Measurements from ENCODE around the gene CHST5. TPM values are rescaled to one million over a fixed set of nuclear protein-coding genes. Genes with fewer than 3 reads are reported as not detected.
A peak's percentile ranks its signal among the peaks of the same experiment; 100 is the strongest.
"Not testable (repeated sequence)": the region's sequence is repeated elsewhere in the genome, so short reads cannot be mapped to it uniquely, and the experiment has no call there.

CHST5 gene
- total RNA-seq, 4 donors from 2014 or later: 0.19 TPM; not detected in 3

DNA sequence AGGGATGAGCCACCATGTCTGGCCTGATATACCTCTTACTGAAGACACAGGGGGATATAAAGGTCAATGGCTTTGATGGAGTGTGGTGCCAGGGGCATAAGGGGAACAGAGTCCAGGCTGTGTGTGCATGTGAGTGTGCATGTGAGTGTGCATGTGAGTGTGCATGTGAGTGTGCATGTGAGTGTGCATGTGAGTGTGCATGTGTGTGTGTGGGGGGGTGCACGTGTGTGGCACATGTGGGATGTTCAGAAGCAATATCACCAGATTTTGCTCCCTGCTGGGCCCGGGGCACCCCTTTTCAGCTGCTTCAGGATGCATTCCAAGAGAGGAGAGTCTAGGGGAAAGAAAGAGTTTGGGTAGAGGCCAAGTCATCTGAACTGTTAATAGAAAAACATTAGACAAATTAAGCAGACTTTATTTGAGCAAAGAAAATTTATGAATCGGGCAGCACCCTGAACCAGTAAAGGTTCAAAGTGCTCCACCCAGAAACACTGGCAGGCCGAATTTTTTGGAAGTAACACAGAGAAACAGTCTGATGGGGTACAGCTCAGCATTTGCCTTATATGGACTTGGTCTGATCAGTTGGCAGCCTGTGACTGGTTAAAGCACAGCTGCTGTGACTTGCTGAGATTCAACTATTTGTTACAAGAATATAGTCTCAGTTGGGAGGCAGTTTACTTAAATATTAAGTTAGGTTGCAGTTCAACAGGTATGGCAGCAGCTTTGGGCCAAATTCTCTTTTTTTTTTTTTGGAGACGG, 9.7 kb downstream of the CHST5 start:
- WGBS, 2 donors: 82 to 84% methylated on average over 5 of the region's 5 CpGs
- no peak overlapping the region for H3K4me3 ChIP-seq
- no peaks in the 10 kb centered on the region for H3K9me3 ChIP-seq
- no peaks in the 10 kb centered on the region for H3K36me3 ChIP-seq
- intact Hi-C loops (cut with DNase I): no loop called here
- H3K4me1 ChIP-seq: no peaks in the 10 kb centered on the region
- no peaks in the 10 kb centered on the region for H3K27me3 ChIP-seq
- TF ChIP-seq, protein P1, sequence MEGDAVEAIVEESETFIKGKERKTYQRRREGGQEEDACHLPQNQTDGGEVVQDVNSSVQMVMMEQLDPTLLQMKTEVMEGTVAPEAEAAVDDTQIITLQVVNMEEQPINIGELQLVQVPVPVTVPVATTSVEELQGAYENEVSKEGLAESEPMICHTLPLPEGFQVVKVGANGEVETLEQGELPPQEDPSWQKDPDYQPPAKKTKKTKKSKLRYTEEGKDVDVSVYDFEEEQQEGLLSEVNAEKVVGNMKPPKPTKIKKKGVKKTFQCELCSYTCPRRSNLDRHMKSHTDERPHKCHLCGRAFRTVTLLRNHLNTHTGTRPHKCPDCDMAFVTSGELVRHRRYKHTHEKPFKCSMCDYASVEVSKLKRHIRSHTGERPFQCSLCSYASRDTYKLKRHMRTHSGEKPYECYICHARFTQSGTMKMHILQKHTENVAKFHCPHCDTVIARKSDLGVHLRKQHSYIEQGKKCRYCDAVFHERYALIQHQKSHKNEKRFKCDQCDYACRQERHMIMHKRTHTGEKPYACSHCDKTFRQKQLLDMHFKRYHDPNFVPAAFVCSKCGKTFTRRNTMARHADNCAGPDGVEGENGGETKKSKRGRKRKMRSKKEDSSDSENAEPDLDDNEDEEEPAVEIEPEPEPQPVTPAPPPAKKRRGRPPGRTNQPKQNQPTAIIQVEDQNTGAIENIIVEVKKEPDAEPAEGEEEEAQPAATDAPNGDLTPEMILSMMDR (IDR thresholded peaks at IDR 0.05): no peak
- TF ChIP-seq POLR2A (IDR thresholded peaks at IDR 0.05): no peak
- no peak overlapping the region for H3K27ac ChIP-seq
- no peak for DNase-seq

DNA sequence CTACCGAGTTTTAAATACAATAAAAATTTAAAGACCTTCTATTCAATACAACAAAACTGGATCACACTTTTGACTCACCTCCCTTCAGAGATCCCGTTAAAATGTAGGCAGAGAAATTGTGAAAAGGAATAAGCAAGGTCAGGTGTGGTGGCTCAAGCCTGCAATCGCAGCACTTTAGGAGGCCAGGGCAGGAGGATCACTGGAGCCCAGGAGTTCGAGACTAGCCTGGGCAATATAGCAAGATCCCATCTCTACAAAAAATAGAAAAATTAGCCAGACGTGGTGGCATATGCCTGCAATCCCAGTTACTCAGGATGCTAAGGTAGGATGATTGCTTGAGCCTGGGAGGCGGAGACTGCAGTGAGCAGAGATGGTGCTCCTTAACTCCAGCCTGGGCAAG, 16.7 kb downstream of the CHST5 start:
- Histone ChIP-seq H3K4me1 (peaks cover 0 to 16% (median 7%) of the 10 kb centered on the region in 3 donors), H3K9me3 (no peaks in the 10 kb centered on the region), H3K4me3 (no peak overlapping the region), H3K27ac (no peak overlapping the region), H3K36me3 (no peaks in the 10 kb centered on the region), H3K27me3 (no peaks in the 10 kb centered on the region)
- intact Hi-C loops (cut with DNase I): no loop called here
- no peak for DNase-seq
- TF ChIP-seq, protein P1 (IDR thresholded peaks at IDR 0.05): no peak
- no peak for TF ChIP-seq POLR2A (IDR thresholded peaks at IDR 0.05)
- 91 to 92% methylated on average over 6 of the region's 6 CpGs for WGBS, 2 donors

DNA sequence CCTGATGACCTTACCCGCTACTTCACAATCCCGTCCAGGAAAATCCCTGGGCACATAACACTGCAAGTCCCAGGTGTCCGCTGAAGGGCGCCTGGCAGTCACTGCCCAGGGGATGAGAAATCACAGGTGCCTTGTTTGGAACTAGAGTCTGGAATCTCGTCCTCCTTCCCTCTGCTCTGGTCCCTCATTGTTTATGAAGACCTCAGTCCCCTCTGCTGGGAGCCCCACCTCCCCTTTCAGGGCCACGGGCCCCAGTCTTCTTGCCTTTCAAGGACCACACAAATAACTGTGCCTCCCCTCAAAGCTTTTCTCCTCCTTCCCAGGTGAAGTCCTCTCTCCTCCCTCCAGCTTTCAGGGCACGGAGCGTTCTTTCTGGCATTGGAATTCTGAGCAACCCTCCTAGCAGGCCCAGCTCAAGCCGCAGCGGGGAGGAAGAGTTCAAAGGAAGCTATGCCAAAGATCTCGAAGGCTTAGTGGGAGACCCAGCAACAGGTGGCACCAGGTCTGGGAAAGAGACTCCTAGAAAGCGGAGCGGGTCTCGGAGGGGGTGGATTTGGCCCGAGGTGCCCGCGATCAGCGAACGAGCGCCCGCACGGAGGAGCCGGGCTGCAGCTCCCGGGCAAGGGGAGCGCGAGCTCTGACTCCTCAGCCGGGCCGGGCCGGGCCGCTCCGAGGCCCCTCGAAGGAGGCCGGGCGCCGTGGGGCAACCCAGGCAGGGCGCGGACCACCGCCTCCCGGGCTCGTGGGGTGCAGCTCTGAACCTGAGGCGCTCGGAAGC, 19.5 kb downstream of the CHST5 start:
- peak overlapping the region; percentile 61 to 96 (median 84) for H3K4me3 ChIP-seq
- H3K36me3 ChIP-seq; intact Hi-C loops (cut with DNase I); H3K27me3 ChIP-seq; DNase-seq; H3K9me3 ChIP-seq: not testable (repeated sequence)
- H3K4me1 ChIP-seq: peaks cover 0 to 16% (median 7%) of the 10 kb centered on the region in 3 donors
- peak overlapping the region; percentile 88 to 98 (median 96) for H3K27ac ChIP-seq
- WGBS, 2 donors: 42 to 60% methylated on average over 6 to 8 of the region's 42 CpGs

DNA sequence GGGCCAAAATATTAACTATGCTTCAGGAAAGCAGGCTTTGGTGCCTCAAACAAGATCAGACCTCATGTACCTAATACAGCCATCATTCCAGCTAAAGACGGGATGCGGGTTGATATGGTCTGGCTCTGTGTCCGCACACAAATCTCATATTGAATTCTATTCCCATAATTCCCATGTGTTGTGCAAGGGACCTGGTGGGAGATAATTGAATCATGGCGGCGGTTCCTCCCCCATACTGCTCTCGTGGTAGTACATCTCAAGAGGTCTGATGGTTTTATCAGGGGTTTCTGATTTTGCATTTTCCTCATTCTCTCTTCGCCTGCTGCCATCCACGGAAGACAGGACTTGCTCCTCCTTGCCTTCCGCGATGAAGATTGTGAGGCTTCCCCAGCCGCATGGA, 21.6 kb downstream of the CHST5 start:
- no peak for TF ChIP-seq POLR2A (IDR thresholded peaks at IDR 0.05)
- no peaks in the 10 kb centered on the region for H3K9me3 ChIP-seq
- no peaks in the 10 kb centered on the region for H3K36me3 ChIP-seq
- peaks cover 0 to 16% (median 7%) of the 10 kb centered on the region in 3 donors for H3K4me1 ChIP-seq
- 99% methylated on average over 11 of the region's 11 CpGs for WGBS, 2 donors
- DNase-seq: no peak
- intact Hi-C loops (cut with DNase I): no loop called here
- no peaks in the 10 kb centered on the region for H3K27me3 ChIP-seq
- no peak overlapping the region for H3K4me3 ChIP-seq
- no peak overlapping the region for H3K27ac ChIP-seq

DNA sequence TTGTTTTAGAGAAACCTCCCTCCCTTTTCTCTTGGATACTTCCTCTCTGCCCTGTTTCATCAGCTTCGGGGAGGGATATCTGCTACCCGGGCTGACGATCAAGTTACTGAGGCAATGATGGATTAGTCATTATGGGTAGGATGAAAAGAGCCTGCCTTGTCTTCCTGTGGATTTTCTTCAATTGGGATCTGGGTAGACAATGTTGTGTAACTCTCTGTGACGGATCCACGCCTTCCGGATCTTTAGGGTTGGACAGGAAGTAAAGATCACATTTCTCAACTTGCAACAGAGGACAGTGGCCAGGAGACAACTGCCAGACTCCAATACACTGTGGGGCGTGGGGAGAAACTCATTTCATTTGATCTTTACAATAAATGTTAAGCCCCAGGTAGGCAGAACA, 29.3 kb downstream of the CHST5 start:
- Histone ChIP-seq H3K27ac (peak overlapping the region; percentile 4 to 65 (median 18)), H3K4me3 (no peak overlapping the region), H3K9me3 (no peaks in the 10 kb centered on the region), H3K27me3 (no peaks in the 10 kb centered on the region), H3K36me3 (no peaks in the 10 kb centered on the region), H3K4me1 (peaks cover 0 to 14% (median 0%) of the 10 kb centered on the region in 3 donors)
- TF ChIP-seq, protein P1 (IDR thresholded peaks at IDR 0.05): no peak
- no peak for TF ChIP-seq POLR2A (IDR thresholded peaks at IDR 0.05)
- no peak for DNase-seq
- 16% methylated on average over 7 of the region's 7 CpGs for WGBS, 2 donors
- intact Hi-C loops (cut with DNase I): no loop called here

DNA sequence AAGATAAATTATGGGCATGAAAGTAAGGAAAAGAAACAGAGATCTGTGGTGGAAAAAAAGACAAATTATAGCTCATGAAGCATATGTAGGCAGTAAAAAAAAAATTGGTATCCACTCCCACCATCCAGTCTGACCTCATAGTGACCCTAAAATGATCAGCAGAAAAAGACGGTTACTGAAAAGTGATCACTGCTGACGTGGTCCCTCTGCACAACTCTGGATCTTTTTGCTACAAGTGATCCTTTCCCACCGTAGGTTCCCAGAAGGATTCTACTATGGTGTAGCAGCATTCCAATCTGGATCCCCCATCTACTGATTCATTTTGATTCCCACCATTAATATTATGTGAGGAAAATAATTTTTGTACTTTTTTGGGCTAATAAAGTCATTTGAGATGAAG, 29.8 kb downstream of the CHST5 start:
- no peak for DNase-seq
- intact Hi-C loops (cut with DNase I): no loop called here
- Histone ChIP-seq H3K27me3 (no peaks in the 10 kb centered on the region), H3K9me3 (no peaks in the 10 kb centered on the region), H3K4me3 (no peak overlapping the region), H3K27ac (peak overlapping the region in 2 of 4 donors; percentile 6 to 60), H3K36me3 (no peaks in the 10 kb centered on the region), H3K4me1 (peaks cover 0 to 14% (median 0%) of the 10 kb centered on the region in 3 donors)
- WGBS, 2 donors: 70 to 78% methylated on average over 3 of the region's 3 CpGs
- TF ChIP-seq, protein P1 (IDR thresholded peaks at IDR 0.05): no peak
- no peak for TF ChIP-seq POLR2A (IDR thresholded peaks at IDR 0.05)

Data from esophagus squamous epithelium (tissue), 5 donors.